Astrocyte (in vitro differentiated cells and primary cell): Measurements from ENCODE around the gene ZBTB12.

ENCODE experiments used
- EZH2 ChIP-seq: IDR thresholded peaks from 2 replicates; pipeline ENCODE4 v1.6.1; 2012; ENCODE audit warnings: mild to moderate bottlenecking, low read length, inconsistent platforms; ENCODE audit not compliant: insufficient read depth
- TF ChIP-seq, protein P1 (sequence below): IDR thresholded peaks from 2 replicates; pipeline ENCODE4 v1.5.1; 2011; ENCODE audit warnings: low read depth, mild to moderate bottlenecking, inconsistent platforms, low read length, moderate library complexity; ENCODE audit not compliant: insufficient read depth

DNA sequence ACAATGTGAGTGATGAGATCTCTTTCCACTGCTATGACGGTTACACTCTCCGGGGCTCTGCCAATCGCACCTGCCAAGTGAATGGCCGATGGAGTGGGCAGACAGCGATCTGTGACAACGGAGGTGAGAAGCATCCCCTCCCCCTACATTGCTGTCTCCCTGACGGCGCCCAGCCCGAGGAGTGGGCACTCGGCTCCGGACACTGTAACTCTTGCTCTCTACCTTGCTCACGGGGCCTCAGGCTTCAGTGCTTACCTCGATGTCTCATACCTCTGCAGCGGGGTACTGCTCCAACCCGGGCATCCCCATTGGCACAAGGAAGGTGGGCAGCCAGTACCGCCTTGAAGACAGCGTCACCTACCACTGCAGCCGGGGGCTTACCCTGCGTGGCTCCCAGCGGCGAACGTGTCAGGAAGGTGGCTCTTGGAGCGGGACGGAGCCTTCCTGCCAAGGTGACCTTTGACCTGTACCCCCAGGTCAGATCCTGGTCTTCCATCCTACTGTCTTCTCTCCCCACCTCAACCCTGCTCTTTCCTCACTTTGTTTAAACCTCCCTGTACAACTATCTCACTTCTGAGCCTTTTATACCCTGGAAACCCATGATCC lies 45.3 kb upstream of the ZBTB12 start:
- no peak for TF ChIP-seq EZH2
- TF ChIP-seq, protein P1, sequence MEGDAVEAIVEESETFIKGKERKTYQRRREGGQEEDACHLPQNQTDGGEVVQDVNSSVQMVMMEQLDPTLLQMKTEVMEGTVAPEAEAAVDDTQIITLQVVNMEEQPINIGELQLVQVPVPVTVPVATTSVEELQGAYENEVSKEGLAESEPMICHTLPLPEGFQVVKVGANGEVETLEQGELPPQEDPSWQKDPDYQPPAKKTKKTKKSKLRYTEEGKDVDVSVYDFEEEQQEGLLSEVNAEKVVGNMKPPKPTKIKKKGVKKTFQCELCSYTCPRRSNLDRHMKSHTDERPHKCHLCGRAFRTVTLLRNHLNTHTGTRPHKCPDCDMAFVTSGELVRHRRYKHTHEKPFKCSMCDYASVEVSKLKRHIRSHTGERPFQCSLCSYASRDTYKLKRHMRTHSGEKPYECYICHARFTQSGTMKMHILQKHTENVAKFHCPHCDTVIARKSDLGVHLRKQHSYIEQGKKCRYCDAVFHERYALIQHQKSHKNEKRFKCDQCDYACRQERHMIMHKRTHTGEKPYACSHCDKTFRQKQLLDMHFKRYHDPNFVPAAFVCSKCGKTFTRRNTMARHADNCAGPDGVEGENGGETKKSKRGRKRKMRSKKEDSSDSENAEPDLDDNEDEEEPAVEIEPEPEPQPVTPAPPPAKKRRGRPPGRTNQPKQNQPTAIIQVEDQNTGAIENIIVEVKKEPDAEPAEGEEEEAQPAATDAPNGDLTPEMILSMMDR = no peak
